Fibroblast of skin of abdomen (primary cell): ENCODE measurements around the gene ALDOA.
"Not testable (repeated sequence)": the region's sequence is repeated elsewhere in the genome, so short reads cannot be mapped to it uniquely, and the experiment has no call there.

Experiments
- DNase-seq: peaks from one replicate; pipeline ENCODE4 v3.0.0-alpha.2; 2013

ALDOA gene

GRCh38 chr16:30091474-30092372 lies 26.2 kb downstream of the ALDOA start, which contains the start of gene TBX6:
Gene TBX6, minus strand, starts transcription at chr16:30091924. Its CDS starts 731 bp downstream, at chr16:30091193.
- DNase-seq, result peak; percentile 90

DNA sequence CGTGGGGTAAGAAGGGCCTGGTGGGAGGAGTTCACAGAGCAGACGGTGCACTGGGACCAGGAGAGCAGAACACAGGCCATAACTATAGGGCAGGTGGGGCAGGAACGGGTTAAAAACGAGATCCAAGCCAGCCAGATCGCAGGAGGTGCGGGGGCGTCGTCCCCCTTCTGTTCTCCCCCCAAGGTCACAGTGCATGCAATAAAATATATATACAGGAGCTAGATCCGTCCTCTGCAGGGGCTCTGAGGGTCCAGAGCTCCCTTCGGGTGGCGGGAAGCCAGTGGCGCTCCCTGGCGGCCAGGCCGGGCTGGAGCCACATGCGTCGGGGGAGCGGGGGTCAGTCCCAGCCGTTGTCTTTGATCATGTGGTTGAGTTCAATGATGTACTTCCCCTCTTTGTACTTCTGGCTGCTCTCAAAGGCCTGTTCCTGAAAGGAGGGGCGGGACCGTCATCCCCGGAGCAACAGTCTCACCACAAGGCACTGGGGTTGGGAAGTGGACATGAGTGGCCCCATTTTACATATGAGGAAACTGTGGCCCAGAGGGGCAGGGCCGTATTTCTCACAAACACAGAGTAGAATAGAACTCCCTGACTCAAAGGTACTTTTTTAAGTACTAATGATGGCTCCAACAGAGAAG lies 26.9 kb downstream of the ALDOA start:
- DNase-seq, result peak; percentile 52

- no peak for DNase-seq
Observed at GRCh38 chr16:30094541-30095165, 29.1 kb downstream of the ALDOA start.

DNA sequence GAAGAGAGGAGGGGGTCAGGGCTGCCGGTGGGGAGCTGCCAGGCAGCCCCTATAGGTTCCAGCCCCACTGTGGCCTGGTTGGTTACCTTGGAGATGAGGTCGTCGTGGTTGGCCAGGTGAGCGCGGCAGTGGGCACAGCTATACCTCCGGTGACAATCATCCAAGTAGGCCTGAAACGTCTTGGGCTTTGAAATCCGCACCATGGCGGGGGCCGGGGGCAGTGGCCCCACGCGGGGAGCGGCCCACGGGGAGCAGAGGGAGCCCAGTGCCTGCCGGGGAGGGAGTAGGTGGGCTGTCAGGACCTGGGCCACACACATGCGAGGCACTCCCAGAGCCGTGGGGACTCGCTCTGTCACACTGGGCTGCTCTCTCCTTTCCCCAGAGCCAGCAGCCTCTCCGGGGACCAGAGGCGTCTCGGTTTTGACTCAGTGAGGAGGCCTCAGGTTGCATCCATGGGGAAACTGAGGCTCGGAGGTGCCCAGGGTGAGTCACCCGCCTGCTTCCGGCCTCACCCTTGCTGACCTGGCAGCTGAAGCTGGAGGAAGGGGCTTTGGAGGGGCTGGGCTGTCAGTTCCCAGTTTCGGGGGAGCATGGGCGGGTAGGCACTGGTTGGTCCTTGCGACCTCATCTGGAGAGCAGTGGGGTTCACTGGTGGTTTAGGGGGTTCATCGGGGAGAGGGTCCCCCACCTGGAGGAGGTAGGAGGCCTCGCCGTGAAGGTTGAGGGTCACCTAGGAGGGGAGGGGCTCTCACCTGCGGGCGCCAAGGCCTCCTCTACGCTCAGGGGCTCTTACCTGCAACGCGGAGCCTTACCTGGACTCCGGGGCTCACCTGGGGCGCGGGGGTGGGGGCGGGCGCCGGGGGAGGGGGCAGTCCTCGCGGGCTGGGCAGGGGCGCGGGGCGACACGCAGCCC lies 29.9 kb downstream of the ALDOA start:
- no peak for DNase-seq

GRCh38 chr16:30096105-30096861 lies 30.7 kb downstream of the ALDOA start, which contains the start of gene YPEL3:
Gene YPEL3, minus strand, starts transcription at chr16:30096213. Its CDS starts 731 bp downstream, at chr16:30095482.
- peak; percentile 90 for DNase-seq

DNA sequence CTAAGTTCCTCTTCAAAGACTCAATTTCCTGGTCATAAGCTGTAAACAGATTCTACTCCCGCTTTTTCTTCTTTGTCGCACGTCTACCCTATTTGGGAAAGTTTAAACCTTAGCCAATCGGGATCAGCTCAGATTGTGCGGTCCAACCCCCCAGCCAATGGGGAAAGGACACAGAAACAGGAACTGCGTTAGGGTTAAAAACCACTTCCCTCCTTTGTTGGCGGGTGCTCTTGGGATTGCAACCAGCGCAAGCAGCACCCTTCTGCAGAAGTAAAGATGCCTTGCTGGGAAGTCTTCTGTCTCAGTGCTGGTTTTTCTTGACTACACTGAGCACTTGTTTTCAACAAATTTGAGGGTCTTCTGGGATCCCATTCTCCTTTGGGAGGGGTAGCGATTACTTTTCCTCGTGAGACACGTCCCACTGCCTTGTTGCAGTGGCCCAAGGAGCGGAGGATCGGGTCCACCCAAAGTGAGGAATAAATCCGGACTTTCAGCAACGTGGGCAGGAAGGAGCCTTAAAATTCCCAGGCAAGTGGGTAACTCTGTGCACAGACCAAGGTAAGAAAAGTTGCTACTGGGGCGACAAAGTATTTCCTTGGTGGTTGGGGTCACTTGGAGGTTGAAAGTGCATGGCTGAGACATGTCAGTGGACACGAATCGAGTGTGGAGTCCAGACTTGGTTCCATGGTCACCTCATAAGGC lies 31.5 kb downstream of the ALDOA start:
- DNase-seq, result no peak

- no peak for DNase-seq
Observed at GRCh38 chr16:30104090-30104489, 38.5 kb downstream of the ALDOA start.

- no peak for DNase-seq
Observed at GRCh38 chr16:30104492-30104891, 38.9 kb downstream of the ALDOA start.

- DNase-seq, result no peak
Observed at GRCh38 chr16:30108059-30108850, 42.7 kb downstream of the ALDOA start.

DNA sequence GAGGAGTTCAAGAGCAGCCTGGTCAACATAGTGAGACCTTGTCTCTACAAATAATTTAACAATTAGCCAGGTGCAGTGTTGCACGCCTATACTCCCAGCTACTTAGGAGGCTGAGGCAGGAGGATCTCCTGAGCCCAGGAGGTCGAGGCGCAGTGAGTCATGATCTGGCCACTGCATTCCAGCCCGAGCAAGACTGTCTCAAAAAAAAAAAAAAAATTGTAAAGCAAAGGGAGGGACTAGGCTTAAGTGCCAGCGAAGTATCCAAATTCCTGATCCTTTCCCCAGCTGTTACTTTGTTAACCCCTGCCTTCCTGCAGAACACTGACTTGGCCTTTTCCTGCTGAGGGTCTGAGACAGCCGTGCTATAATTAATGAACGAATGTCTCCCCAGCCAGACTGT lies 45.1 kb downstream of the ALDOA start:
- no peak for DNase-seq

DNA sequence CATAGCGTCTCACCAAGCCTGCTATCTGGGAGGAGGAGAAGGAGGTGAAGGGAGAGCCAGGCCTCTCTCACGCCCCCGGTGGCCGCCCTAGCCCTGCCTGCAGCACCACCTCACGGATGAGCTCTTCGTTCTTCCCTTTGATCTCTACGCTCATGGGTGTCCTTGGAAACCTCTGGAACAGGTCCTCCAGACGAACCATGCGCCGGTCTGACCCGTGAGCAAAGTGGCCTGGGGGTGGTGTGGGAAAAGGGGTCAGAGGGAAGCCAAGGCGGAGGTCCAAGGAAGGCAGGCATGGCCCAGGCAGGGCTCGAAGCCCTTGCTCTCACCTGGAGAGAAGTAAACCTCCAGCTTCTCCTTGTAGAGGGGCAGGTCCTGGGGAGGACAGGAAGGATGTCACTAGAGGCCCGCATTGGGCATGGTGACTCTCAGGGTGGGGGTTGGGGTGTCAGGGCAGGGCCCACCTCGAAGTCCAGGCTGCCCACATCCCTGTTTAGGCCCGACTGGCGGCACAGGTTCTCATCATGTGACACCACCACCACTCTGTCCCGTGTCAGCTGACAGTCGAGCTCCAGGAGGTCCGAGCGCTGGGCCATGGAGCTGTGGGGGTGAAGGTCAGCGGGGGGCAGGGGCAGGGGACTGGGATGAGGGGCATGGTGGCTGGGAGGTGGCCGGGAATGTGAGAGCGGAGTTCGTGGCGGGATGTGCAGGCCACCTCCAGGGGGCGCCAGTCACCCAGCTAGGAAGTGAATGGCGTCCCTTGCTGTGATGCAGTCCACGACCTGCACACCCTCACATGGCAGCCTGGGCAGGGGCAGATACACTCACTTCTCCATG lies 46.9 kb downstream of the ALDOA start:
- peak; percentile 42 for DNase-seq

DNA sequence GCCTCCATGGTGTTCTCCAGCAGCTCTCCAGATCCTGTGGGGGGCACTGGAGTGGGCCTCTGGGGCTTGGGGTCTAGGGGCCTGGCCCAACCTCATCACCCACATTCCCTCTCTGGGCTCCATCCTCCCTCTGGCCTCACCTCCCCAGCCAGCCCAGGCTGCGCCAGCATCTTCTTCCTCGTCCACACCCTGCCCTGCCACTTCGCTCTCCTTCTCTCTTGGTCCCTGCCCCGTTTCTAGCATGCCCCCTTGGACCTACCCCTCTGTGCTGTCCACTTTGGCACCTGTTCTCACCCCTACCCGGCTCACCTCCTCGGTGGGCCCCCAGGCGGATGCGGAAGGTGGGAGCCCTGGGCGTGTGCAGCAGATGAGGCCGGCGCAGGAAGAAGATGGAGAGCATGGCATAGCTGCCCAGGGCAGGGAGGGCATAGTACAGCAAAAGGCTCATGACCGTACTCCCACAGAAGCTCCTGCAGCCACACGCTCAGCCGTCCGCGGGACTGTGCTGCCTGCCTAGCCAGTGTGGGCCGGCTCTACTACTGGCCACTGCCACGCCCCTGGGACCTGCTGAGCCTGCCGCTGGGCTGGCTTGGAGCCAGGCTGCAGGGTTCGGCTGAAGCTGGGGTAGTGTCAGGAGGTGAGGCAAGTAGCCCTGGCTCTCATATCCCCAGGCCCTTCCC lies 47.6 kb downstream of the ALDOA start, which contains the start of gene GDPD3:
GDPD3 (minus strand) TSS at position 507 of the 680 bp plus-strand sequence; CDS start at position 448, 59 bp downstream.
- no peak for DNase-seq

- no peak for DNase-seq
Observed at GRCh38 chr16:30113711-30114333, 48.3 kb downstream of the ALDOA start.

DNA sequence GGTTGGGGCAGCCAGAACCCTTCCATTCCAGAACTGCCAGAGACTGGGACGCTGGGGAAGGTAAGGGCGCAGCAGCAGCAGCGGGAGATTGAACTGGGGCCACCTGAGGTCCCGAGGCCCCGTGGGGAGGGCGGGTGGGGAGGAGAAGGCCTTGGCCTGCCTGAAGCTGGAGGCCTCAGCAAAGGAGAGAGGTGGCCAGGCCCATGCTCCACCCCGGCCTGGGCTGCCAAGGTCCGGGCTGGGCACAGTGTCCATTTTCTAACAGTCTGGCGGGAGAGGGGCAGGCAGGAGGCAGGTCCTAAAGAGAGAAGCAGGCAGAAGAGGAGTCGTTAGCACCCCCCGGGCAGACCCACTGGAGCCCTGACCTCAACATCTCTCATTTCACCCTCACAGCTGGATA lies 48.9 kb downstream of the ALDOA start:
- no peak for DNase-seq

GRCh38 chr16:30114833-30115232 lies 49.3 kb downstream of the ALDOA start:
- DNase-seq, result not testable (repeated sequence)

- no peak for DNase-seq
Observed at GRCh38 chr16:30115238-30115637, 49.7 kb downstream of the ALDOA start.
